ENCODE results near the gene TUBGCP2. TPM values are rescaled to one million over a fixed set of nuclear protein-coding genes. Genes with fewer than 3 reads are reported as not detected.

The TUBGCP2 gene
- total RNA-seq, 1 donor from 2014 or later, result 53.2 TPM

GRCh38 chr10:133306097-133306476 is 2.6 kb downstream of the TUBGCP2 start:
- DNase-seq (ENCODE audit: low spot score), result peak; percentile 54
- Mint-ChIP-seq H3K27ac (ENCODE audit: unreplicated experiment) (no peak overlapping the region), H3K4me3 (ENCODE audit: unreplicated experiment) (no peak overlapping the region), H3K36me3 (ENCODE audit: low read depth) (peaks cover 6% of the 10 kb centered on the region), H3K27me3 (ENCODE audit: low read depth) (no peaks in the 10 kb centered on the region), H3K9me3 (ENCODE audit: low read depth) (no peaks in the 10 kb centered on the region), H3K4me1 (ENCODE audit: low read depth) (peaks cover 28% of the 10 kb centered on the region)
- no peak for TF ChIP-seq CTCF (IDR thresholded peaks at IDR 0.05)

- Mint-ChIP-seq H3K27ac (ENCODE audit: unreplicated experiment) (no peak overlapping the region), H3K9me3 (ENCODE audit: low read depth) (no peaks in the 10 kb centered on the region), H3K36me3 (ENCODE audit: low read depth) (peaks cover 25% of the 10 kb centered on the region), H3K4me1 (ENCODE audit: low read depth) (peaks cover 28% of the 10 kb centered on the region), H3K27me3 (ENCODE audit: low read depth) (no peaks in the 10 kb centered on the region), H3K4me3 (ENCODE audit: unreplicated experiment) (no peak overlapping the region)
- DNase-seq (ENCODE audit: low spot score), result peak; percentile 86
- no peak for TF ChIP-seq CTCF (IDR thresholded peaks at IDR 0.05)
Observed at GRCh38 chr10:133303206-133303605, 5.5 kb downstream of the TUBGCP2 start.

- peaks cover 33% of the 10 kb centered on the region for H3K36me3 Mint-ChIP-seq (ENCODE audit: low read depth)
- no peak overlapping the region for H3K4me3 Mint-ChIP-seq (ENCODE audit: unreplicated experiment)
- H3K27ac Mint-ChIP-seq (ENCODE audit: unreplicated experiment), result no peak overlapping the region
- peaks cover 18% of the 10 kb centered on the region for H3K4me1 Mint-ChIP-seq (ENCODE audit: low read depth)
- DNase-seq (ENCODE audit: low spot score), result peak; percentile 79
- H3K9me3 Mint-ChIP-seq (ENCODE audit: low read depth), result no peaks in the 10 kb centered on the region
- TF ChIP-seq CTCF (IDR thresholded peaks at IDR 0.05), result no peak
- no peaks in the 10 kb centered on the region for H3K27me3 Mint-ChIP-seq (ENCODE audit: low read depth)
Observed at GRCh38 chr10:133302230-133302629, 6.4 kb downstream of the TUBGCP2 start.

- TF ChIP-seq CTCF (IDR thresholded peaks at IDR 0.05), result no peak
- peaks cover 39% of the 10 kb centered on the region for H3K36me3 Mint-ChIP-seq (ENCODE audit: low read depth)
- H3K27me3 Mint-ChIP-seq (ENCODE audit: low read depth), result no peaks in the 10 kb centered on the region
- no peak overlapping the region for H3K27ac Mint-ChIP-seq (ENCODE audit: unreplicated experiment)
- no peak for DNase-seq (ENCODE audit: low spot score)
- H3K4me1 Mint-ChIP-seq (ENCODE audit: low read depth), result peaks cover 5% of the 10 kb centered on the region
- H3K4me3 Mint-ChIP-seq (ENCODE audit: unreplicated experiment), result no peak overlapping the region
- H3K9me3 Mint-ChIP-seq (ENCODE audit: low read depth), result no peaks in the 10 kb centered on the region
Observed at GRCh38 chr10:133299738-133300137, 8.9 kb downstream of the TUBGCP2 start.

GRCh38 chr10:133299224-133299623 is 9.4 kb downstream of the TUBGCP2 start:
- Mint-ChIP-seq H3K36me3 (ENCODE audit: low read depth) (peaks cover 42% of the 10 kb centered on the region), H3K4me3 (ENCODE audit: unreplicated experiment) (no peak overlapping the region), H3K9me3 (ENCODE audit: low read depth) (no peaks in the 10 kb centered on the region), H3K4me1 (ENCODE audit: low read depth) (peaks cover 2% of the 10 kb centered on the region), H3K27me3 (ENCODE audit: low read depth) (no peaks in the 10 kb centered on the region), H3K27ac (ENCODE audit: unreplicated experiment) (no peak overlapping the region)
- no peak for TF ChIP-seq CTCF (IDR thresholded peaks at IDR 0.05)
- DNase-seq (ENCODE audit: low spot score), result no peak

All from chondrocyte (in vitro differentiated cells).